HTR-8/SVneo (cell line): ENCODE data around the gene FANCG.

Source experiments
- DNase-seq: peaks from one replicate; pipeline ENCODE4 v3.0.0; 2011; ENCODE audit warnings: low spot score, mixed read lengths; ENCODE audit not compliant: insufficient read length
- FAIRE-seq: peaks from 2 replicates; lab custom pipeline; 2011; peaks lifted over from hg19 to GRCh38; lab: Jason Lieb, UNC

The FANCG gene

DNA sequence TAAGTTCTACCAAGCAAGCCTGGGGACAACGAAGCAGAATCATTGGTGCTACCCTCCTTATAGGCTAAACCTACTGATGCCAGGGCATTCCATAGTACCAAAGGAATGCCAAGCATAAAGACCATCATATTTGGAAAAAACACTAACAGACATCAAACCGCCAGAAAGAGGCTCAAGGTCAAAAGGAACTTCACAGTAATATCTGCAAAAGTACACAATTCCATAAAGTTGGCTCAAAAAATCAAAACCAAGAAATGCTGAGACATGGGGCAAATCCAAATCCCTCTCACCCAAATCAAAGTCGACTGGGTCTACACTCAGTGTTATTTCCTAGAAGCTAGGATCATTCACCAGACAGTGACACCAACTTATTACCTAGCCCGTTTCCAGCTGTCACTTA, 10.7 kb downstream of the FANCG start:
- FAIRE-seq = no peak

DNA sequence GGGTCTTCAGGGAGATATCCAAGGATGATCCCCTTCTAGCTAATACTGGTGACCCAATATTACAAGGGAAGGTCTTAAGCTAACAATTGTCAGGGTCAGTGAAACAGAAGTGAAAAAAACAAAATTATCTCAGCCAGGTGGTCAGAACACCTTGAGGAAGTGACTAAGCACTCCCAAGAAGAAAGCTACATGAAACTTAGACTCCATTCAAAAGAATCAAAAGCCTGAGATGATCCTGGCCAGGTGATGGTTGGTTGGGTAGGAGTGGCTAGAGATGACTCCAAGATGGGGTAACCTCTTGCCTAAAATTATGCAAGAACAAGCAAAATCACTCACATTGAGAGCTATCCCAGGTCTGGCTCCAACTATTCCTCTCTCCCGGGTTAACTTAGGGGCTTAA, 12.7 kb downstream of the FANCG start:
- no peak for DNase-seq
- FAIRE-seq = no peak

More for the DNA sequence above, 10.7 kb downstream of the FANCG start:
- no peak for DNase-seq

DNA sequence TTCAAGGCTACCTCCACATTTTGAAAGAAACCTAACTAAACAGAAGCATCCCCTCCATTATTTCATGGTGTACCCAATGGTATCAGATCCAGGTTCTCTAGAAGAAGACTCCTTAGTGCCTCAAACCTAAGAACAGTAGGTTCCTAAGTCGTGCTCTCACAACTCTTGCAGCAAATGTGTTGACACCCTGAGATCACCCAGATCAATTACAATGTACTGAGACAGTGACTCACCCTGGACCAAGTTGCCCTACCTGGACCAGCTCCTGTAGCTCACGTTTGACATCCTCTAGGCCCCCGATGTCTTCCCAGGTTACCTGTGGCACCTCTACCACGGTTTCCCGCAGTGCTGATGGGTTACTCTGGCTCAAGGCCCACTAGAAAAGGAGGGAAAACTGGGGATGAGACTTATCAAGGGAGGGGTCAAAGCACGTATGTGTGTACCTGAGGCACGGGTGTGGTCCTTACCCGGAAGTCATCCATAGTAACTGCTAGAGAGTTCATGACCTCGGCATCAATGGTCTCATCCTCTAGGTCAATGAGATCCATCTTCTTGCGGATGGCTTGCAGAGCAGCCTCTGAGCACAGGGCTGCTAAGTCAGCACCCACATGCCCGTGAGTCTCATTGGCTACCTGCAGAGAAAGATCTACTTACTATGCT, 19.1 kb downstream of the FANCG start:
- no peak for DNase-seq
- no peak for FAIRE-seq

DNA sequence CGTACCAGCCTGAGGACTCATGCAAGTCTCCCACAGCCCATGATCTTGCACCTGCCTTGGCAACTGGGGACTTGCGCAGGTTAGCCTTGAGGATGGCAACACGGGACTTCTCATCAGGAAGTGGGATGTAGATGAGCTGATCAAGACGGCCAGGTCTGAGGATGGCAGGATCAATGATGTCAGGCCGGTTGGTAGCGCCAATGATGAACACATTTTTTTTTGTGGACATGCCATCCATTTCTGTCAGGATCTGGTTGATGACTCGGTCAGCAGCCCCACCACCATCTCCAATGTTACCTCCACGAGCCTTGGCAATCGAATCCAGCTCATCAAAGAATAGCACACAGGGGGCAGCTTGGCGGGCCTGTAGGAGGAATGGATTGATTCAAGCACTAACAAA, 20.3 kb downstream of the FANCG start:
- DNase-seq = no peak
- FAIRE-seq = no peak

DNA sequence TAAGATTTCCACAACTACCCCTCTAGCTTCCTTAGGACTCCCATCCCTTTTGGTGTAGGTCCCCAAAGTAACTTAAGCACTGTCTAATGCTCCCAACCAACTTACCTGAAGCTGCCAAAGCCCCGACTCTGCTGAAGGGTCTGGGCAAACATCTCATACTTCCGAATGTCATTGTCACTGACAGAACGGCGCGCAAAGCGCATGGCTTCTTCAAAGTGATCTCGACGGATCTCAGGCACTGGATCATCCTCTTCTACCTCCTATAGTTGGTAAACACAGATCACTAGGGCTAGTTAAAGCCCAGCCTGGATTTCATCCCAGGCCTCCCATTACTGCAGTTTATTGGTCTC, 22.5 kb downstream of the FANCG start:
- FAIRE-seq = no peak
- no peak for DNase-seq

DNA sequence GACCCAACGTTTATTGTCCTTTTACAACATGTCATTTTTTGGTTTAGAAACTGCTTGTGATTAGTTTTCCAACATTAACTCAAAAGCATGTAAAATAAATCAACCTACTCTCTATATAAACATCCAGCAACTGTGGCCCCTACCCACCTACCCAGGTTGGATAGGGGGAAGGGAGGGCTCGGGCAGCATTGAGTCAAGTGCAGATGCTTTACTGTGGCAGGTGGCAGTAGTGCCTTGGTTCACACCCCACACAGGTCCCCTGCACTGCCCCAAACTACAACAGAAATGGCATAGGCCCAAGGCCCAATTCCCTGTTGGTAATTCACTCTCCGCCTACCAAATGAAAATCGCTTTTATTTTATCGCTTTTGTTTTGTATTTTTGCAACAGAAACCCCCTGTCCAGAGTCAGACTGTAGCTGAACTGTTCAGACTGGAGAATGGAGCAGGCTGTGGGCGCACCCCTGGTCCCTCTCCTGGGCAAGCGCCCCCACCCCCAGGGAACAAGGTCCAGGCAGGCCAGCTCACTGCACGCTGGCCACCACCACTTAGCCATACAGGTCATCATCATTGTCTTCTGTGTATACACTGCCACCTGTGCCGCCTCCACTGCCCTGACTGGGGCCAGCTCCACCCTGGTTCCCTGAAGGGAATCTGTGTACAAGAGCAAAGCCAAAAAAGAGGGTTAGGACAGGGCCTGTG, 23.0 kb downstream of the FANCG start:
- FAIRE-seq = no peak

DNA sequence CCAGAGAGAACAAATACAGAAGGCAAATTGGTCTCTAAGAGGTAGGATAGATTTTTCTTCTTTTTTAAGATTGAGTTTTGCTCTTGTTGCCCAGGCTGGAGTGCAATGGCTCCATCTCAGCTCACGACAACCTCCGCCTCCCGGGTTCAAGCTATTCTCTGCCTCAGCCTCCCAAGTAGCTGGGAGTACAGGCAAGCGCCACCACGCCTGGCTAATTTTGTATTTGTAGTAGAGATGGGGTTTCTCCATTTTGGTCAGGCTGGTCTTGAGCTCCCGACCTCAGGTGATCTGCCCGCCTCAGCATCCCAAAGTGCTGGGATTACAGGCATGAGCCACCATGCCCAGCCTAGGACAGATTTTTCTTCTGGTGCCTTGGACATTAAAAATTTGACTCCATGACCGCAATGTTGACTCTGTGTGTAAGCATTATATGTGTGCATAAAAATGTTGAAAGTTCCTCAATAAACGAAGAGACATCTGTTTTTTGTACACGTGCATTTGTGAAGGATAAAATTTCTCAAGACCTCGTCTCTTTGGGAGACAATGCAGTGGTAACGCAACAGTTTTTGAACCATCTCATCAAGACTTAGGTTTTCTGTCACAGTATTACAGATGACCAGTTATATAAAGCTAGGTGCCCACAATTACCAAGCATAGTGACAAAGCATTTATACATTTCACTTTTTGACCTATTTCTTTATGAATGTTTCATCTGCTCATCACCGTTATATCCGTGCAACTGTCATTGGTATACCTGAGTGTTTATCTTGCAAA, 24.7 kb downstream of the FANCG start:
- no peak for DNase-seq
- no peak for FAIRE-seq

More for the DNA sequence above, 23.0 kb downstream of the FANCG start:
- DNase-seq = no peak

DNA sequence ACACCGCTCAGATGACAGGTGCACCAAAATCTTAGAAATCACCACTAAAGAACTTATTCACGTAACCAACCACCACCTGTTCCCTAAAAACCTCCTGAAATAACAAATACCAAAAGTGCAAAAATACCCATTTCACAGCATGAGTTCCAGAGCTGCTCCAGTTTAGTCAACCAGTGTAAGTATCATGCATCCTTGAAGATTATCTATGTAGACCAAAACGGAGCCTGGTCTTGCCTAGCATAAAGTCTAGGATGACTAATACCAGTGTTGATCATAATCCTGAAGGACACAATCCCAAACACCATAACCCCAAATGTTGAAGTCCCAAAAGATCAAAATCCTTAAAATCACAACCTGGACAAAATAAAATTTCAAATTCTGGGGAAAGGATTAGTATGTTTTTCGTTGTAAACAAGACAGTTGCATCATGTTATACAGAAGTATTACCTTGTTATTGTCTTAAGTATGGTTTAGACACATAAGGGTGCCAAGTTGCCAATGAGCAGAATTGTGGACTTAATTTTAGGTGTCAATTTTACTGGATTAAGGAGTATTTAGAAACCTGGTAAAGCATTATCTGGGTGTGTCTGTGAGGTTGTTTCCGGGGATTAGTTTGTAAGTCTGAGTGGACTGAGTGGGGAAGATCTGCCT, 25.4 kb downstream of the FANCG start:
- DNase-seq = no peak
- FAIRE-seq = no peak

DNA sequence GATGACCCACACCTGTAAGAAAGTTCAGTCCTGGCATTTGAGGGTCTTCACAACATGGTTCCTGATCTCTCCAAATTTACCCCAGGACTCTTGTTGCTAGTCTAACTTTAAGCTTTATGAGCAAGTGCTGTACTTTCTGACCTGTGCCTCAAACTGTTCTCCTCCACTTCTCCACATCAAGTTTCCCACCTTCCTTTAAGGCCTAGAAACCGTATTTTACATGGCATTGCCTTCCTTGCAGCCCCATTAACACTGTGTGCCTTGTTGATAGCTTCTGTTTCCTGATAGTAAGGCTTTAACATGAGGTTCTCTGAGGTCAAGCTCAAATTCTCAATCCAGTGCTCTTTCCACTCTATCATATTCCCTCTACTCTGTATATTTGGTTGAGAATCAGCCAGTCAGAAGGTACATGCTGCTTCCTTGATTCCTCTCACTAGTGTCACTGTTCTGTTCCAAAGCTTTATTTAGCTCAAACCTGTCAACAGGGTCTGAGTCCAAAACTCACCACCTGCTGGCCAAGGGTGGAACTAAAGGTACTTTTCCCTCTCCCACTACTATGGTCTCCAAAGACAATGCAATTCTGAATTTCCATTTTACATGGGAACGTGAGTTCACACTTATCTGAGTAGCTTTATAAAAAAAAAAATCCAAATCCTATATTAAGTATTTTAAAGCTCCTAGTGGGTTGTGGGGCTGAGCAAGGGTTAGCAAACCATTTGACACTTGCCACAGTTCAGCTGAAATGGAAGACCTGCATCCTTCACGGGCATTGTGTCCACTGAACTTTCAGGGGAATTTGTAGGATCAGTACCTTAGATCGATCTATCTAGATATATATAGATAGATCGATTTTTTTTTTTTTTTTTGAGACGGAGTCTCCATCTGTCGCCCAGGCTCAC, 28.4 kb downstream of the FANCG start:
- DNase-seq (peak; percentile 37), FAIRE-seq (no peak)

DNA sequence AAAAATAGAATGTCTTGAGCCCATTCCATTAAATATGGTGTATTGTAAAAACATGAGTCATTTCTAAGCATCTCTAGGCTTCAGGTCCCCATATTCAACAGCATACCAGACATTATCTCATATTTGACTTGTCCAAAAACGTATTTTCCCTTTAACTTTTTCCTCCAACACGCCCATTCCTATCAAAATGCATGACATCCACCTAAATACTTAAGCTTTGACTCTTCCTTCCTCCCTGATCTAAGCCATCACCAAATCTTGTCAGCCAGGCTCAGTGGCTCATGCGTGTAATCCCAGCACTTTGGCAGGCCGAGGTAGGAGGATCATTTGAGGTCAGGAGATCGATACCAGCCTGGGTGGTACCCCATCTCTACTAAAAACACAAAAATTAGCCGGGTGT, 31.2 kb downstream of the FANCG start:
- no peak for FAIRE-seq
- no peak for DNase-seq

DNA sequence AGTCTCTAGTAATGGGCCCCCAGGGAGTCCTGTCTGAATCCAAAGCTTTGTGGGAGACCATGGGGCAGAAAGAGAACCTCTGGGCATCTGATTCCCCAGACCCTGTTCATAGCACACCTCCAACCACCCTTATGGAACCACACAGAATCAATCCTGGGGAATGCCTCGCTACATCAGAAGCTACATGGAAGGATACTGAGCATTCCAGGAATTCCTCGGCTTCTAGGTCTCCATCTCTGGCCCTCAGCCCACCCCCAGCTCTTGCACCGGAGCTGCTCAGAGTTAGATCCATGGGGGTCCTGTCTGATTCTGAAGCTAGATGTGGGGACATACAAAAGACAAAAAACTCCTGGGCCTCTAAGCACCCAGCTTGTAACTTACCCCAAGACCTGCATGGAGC, 35.7 kb downstream of the FANCG start:
- FAIRE-seq = no peak
- no peak for DNase-seq

DNA sequence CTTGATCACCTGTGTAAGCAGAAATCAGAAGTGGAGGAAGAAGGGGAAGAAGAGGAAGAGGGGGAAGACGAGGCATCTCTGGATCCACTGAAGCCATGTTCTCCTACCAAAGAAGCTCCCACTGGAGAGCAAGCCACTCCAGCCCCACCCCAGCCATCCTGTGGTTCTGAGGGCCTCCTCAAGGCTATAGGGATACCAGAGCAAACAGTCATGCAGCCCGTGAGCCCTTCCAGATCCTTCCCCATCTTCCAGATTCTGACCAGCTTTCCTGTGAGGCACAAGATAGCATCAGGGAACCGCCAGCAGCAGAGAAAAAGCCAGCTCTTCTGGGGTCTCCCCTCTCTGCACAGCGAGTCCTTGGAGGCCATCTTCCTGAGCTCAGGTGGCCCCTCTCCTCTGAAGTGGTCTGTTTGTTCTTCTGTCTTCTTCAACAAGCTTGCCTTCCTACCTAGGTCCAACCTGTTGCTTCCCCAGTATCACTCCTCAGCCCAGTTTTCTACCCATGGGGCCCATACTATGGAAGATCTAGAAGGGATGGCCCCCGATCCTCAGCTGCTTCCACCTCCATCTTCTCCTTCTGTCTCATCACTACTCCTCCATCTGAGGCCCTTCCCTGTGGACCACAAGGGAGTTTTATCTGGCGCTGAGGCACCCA, 36.7 kb downstream of the FANCG start:
- FAIRE-seq = no peak
- no peak for DNase-seq

DNA sequence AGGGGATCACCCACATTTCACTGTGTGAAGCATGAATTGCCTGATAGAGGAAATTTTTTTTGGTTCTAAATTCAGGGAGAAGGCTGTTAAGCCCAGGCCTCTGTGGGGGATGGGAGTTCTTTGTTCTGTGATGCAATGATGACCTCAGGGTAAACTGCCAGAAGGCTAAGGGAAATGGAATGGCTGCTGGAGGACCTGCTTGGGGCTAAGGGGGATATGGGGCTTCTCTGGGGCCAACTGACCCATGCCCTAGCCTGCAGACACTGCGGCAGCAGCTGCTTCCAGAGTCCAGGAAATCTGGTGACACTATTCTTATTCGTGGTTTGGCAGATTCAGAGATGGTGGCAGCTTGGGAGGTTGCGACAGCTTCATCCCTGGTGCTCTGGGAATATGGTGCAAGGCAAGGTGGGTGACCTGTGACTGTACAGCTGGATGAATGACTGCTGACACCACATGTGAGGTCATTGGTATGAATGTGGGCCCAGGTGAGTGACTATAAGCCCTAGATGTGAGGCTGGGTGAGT, 37.6 kb downstream of the FANCG start:
- FAIRE-seq = no peak
- peak; percentile 8 for DNase-seq

DNA sequence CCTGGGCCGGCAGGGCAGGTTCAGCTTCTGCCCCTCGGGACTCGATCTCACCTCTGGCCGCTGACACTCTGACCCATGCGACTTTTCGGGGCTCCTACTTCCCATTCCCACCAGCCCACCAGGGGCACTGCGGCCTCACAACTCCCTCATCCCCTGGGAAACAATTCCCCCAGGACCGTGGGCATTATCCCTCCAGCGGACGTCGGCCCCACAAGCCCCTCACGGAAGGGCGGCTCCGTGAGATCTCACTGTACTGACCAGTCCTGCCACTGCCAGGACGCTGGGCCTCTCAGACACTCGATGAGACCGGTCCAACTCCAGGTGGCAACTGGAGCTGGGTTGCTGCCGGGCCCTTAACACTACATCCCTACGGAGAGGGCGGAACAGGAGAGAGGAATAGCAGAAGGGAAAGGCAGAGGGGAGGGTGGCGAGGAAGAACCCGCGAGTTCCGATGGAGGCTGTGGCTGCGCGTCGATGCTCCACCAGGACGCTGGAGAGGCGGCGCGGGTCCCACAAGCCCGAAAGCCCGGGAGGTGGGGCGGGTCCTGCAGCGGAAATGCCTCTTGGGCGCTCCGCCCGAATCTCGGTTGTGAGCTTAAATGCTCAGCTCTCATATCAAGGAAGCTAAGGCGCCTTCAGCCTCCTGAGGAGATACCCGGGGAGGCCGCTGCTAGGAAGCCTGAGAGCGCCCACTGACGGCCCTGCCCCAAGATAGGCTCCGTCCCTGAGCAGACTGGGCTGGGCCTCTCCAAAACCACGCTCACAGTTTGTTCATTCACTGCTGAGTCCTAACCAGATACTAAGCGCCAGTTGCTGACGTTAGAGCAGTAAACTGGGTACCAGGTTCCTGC, 43.7 kb downstream of the FANCG start:
- no peak for DNase-seq
- FAIRE-seq = no peak

DNA sequence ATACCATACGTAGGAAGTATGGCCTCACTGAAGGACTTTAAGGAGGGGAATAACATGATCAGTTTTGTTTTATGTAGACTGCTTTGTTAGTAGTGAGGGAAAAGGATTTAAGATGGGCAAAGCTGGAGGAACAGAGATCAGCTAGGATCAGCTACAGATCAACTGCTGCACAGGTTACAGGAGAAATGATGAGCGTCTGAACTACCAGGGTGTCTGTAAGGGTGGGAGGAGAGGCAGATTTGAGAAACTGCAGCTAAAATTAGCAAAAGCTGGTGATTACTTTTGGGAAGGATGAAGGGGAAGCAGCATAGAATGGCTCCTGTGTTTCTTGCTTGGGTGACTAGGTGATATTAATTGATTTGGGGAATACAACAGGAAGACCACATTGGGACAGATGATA, 46.6 kb downstream of the FANCG start:
- FAIRE-seq = no peak

DNA sequence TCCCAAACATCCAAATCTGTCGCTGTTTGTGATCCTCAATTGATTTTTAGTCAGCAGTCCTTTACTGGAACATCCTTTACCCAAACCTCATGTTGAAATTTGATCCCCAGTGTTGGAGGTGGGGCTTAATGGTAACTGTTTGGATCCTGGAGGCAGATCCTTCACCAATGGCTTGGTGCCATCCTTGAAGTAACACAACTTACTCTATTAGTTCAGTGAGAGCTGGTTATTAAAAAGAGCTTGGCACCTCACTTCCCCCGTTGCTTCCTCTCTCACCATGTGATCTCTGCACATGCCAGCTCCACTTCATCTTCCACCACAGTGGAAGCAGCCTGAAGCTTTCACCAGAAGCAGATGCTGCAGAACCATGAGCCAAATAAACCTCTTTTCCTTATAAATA, 49.9 kb downstream of the FANCG start:
- no peak for FAIRE-seq

More for the DNA sequence above, 46.6 kb downstream of the FANCG start:
- no peak for DNase-seq

DNA sequence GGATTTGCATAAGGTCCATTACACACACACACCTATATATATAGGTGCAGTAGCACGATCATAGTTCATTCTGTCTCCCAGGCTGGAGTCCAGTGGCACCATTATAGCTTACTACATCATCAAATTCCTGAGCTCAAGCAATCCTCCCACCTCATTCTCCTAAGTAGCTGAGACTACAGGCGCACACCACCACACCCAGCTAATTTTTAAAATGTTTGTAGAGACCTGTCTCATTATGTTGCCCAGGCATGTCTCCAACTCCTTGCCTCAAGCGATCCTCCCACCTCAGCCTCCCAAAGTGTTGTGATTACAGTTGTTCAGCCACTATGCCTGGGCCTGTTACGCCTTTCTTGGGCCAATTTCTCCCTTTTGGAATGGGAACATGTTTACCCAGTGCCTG, 50.5 kb downstream of the FANCG start:
- DNase-seq = no peak
- no peak for FAIRE-seq

More for the DNA sequence above, 49.9 kb downstream of the FANCG start:
- no peak for DNase-seq

DNA sequence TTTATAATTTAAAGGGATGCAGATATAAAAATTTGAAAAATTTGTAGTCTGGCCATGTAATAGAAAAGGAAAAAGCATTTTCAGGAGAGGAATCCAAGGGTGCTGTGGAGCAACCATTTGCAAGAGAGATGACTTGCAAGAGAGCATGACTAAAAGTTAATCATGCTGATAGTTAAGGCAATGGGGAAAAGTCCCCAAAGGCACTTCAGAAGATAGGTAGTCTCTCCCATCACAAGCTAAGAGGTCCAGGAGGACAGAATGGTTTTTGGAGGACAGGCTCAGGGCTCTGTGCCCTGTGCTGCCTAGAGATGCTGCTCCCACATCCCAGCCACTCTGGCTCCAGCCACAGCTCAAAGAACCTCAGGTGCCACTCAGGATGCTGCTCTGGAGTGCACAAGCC, 51.4 kb downstream of the FANCG start:
- DNase-seq (no peak), FAIRE-seq (no peak)
